WTC11 (cell line): ENCODE data around the gene FSTL3. TPM values are rescaled to one million over a fixed set of nuclear protein-coding genes. Genes with fewer than 3 reads are reported as not detected.

Experiments
- ATAC-seq: fragments of 200-7000 bp; cut with Tn5 transposase; 2 replicates; pipeline ENCODE4 v1.10.0; 2021; ENCODE audit warnings: mild to moderate bottlenecking, moderate library complexity
- CTCF ChIA-PET: fragments of 300-600 bp; sonication (Branson Sonifier 250); formaldehyde crosslinking; loops from one replicate; lab custom pipeline; 2021; ENCODE audit warnings: antibody characterized with exemption; lab: Charles Lee
- POLR2A ChIA-PET: fragments of 350-600 bp; sonication (Branson Sonifier 250); formaldehyde crosslinking; loops from one replicate; lab custom pipeline; 2021; ENCODE audit warnings: antibody characterized with exemption; lab: Charles Lee
- DNase-seq: peaks from one replicate; pipeline ENCODE4 v3.0.0; 2021; ENCODE audit warnings: low spot score
- H3K27ac Mint-ChIP-seq: 2 replicates; pipeline ENCODE4 v1.8.0; 2021; ENCODE audit warnings: mixed read lengths
- H3K27me3 Mint-ChIP-seq: 2 replicates; pipeline ENCODE4 v1.8.0; 2021; ENCODE audit warnings: low read depth, mild to moderate bottlenecking, moderate library complexity, mixed read lengths
- H3K36me3 Mint-ChIP-seq: 2 replicates; pipeline ENCODE4 v1.8.0; 2021; ENCODE audit warnings: mixed read lengths
- H3K4me1 Mint-ChIP-seq: 2 replicates; pipeline ENCODE4 v1.8.0; 2022; ENCODE audit warnings: mixed read lengths
- H3K4me3 Mint-ChIP-seq: 2 replicates; pipeline ENCODE4 v1.8.0; 2021; ENCODE audit warnings: mild to moderate bottlenecking, moderate library complexity, mixed read lengths
- H3K9me3 Mint-ChIP-seq: 2 replicates; pipeline ENCODE4 v1.8.0; 2021; ENCODE audit warnings: mixed read lengths
- ATF1 ChIP-seq: sonication (generic); formaldehyde crosslinking; IDR thresholded peaks from 2 replicates; pipeline ENCODE4 v1.8.1; 2023; ENCODE audit warnings: mild to moderate bottlenecking, moderate library complexity, missing genetic modification reagents
- CREB1 ChIP-seq: sonication (generic); formaldehyde crosslinking; IDR thresholded peaks from 2 replicates; pipeline ENCODE4 v1.8.0; 2023; ENCODE audit warnings: mild to moderate bottlenecking, missing genetic modification reagents
- ETV6 ChIP-seq: sonication (generic); formaldehyde crosslinking; IDR thresholded peaks from 2 replicates; pipeline ENCODE4 v1.8.1; 2022; ENCODE audit warnings: mild to moderate bottlenecking, missing genetic modification reagents
- MYBL2 ChIP-seq: sonication (generic); formaldehyde crosslinking; IDR thresholded peaks from 2 replicates; pipeline ENCODE4 v1.8.1; 2023; ENCODE audit warnings: mild to moderate bottlenecking, moderate library complexity, missing genetic modification reagents
- NFATC4 ChIP-seq: fragments of 250-450 bp; sonication (Bioruptor Pico); IDR thresholded peaks from 2 replicates; pipeline ENCODE4 v1.9.0; 2021; ENCODE audit warnings: mild to moderate bottlenecking
- NR2C2 ChIP-seq: sonication (generic); formaldehyde crosslinking; IDR thresholded peaks from 2 replicates; pipeline ENCODE4 v1.8.0; 2022; ENCODE audit warnings: mild to moderate bottlenecking, missing genetic modification reagents
- NR3C1 ChIP-seq: sonication (generic); formaldehyde crosslinking; conservative IDR thresholded peaks from 2 replicates; pipeline ENCODE4 v1.8.1; 2023; ENCODE audit warnings: low read depth, mild to moderate bottlenecking, missing genetic modification reagents
- RELA ChIP-seq: sonication (generic); formaldehyde crosslinking; IDR thresholded peaks from 2 replicates; pipeline ENCODE4 v1.8.1; 2022; ENCODE audit warnings: missing genetic modification reagents, mild to moderate bottlenecking, borderline replicate concordance
- RORB ChIP-seq: fragments of 250-450 bp; sonication (Bioruptor Pico); IDR thresholded peaks from 2 replicates; pipeline ENCODE4 v1.9.0; 2021; ENCODE audit warnings: mild to moderate bottlenecking
- TEAD1 ChIP-seq: sonication (generic); formaldehyde crosslinking; IDR thresholded peaks from 2 replicates; pipeline ENCODE4 v1.8.0; 2022; ENCODE audit warnings: mild to moderate bottlenecking, missing genetic modification reagents
- total RNA-seq: library from RNA; stranded (reverse); gene quantifications from 3 replicates; pipeline ENCODE4 v1.2.3, GENCODE V29; 2021
- TF ChIP-seq, protein P1 (sequence below): fragments of 200-600 bp; IDR thresholded peaks from 2 replicates; pipeline ENCODE4 v1.8.0; 2022; ENCODE audit warnings: antibody characterized with exemption
- TF ChIP-seq, protein P2 (sequence below): sonication (generic); formaldehyde crosslinking; IDR thresholded peaks from 2 replicates; pipeline ENCODE4 v1.8.1; 2022; ENCODE audit warnings: mild to moderate bottlenecking, missing genetic modification reagents, moderate library complexity, borderline replicate concordance
- TF ChIP-seq, protein P3 (sequence below): sonication (generic); formaldehyde crosslinking; conservative IDR thresholded peaks from 2 replicates; pipeline ENCODE4 v1.8.1; 2022; ENCODE audit warnings: mild to moderate bottlenecking, missing genetic modification reagents

The FSTL3 gene
- total RNA-seq, 1 experiment from 2014 or later: 8.7 TPM

DNA sequence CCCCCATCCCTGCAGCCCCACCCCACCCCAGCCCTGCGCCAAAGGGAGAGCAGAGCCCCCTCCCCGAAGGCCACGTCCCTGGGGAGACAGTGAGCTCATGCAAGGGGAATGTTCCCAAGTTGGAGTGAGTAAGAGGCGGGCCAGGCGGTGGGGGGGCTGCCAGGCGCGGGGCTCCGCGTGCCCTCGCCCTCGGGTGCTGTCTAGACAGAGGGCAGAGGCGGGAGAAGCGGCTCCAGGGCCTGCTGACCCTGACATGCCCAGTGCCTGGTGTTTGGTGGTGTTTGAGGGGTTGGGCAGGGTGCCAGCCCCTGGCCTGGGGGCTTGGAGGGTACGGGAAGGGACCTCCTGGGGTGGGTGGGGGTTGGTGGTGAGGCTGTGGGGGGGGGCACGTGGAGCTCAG, 1.0 kb downstream of the FSTL3 start:
- H3K27ac Mint-ChIP-seq: no peak overlapping the region
- peaks cover 27% of the 10 kb centered on the region for H3K27me3 Mint-ChIP-seq
- H3K4me3 Mint-ChIP-seq: no peak overlapping the region
- DNase-seq: no peak
- H3K9me3 Mint-ChIP-seq: no peaks in the 10 kb centered on the region
- no peaks in the 10 kb centered on the region for H3K4me1 Mint-ChIP-seq
- no peak for ATAC-seq
- TF ChIP-seq, protein P1, sequence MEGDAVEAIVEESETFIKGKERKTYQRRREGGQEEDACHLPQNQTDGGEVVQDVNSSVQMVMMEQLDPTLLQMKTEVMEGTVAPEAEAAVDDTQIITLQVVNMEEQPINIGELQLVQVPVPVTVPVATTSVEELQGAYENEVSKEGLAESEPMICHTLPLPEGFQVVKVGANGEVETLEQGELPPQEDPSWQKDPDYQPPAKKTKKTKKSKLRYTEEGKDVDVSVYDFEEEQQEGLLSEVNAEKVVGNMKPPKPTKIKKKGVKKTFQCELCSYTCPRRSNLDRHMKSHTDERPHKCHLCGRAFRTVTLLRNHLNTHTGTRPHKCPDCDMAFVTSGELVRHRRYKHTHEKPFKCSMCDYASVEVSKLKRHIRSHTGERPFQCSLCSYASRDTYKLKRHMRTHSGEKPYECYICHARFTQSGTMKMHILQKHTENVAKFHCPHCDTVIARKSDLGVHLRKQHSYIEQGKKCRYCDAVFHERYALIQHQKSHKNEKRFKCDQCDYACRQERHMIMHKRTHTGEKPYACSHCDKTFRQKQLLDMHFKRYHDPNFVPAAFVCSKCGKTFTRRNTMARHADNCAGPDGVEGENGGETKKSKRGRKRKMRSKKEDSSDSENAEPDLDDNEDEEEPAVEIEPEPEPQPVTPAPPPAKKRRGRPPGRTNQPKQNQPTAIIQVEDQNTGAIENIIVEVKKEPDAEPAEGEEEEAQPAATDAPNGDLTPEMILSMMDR: no peak
- TF ChIP-seq CREB1: no peak
- no peak for TF ChIP-seq TEAD1 (CRISPR knock-in tag)
- no peak for TF ChIP-seq RORB (CRISPR knock-in tag)
- no peak for TF ChIP-seq ATF1 (CRISPR knock-in tag)
- no peak for TF ChIP-seq NR2C2
- ChIA-PET POLR2A (interaction anchor here (0.7 kb wide), 1 partner anchor 26 kb away, joined by 3 read pairs; no protein-coding TSS in a partner anchor), CTCF (interaction anchor here (1.7 to 2.4 kb wide), 2 partner anchors 14 to 56 kb away, joined by 3 to 16 read pairs; partner anchors contain the start of gene RNF126)
- H3K36me3 Mint-ChIP-seq: no peaks in the 10 kb centered on the region

DNA sequence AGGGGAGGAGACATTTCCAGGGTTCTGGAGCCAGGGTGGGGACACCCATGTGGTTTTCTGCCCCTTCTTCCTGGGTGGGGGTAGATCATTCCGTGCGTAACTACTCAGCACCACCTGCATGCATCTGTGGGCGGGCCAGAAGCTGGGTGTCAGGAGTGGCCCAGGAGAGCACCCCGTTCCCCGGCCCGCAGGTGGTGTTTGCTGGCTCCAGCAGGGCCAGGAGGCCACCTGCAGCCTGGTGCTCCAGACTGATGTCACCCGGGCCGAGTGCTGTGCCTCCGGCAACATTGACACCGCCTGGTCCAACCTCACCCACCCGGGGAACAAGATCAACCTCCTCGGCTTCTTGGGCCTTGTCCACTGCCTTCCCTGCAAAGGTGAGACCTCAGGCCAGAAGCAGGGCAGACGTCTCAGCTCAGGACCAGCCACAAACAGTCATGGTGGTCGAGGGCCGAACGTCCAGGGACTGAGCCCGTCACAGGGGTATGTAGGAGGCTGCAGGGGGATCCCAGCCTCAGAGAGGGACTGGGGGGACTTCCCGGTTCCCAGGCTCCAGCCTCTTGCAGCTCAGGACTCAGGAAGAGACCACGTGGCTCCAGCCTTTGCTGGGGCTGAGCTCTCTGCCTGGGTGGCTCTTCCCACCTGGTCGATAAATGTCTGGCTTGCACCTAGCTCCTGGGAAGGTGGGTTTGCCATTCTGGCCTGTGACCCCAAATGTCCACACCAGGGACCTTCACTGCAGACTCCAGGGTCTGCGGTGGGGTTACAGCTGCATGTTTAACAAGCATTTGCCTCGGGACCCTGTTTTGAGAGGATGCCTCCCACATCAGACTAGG, 1.6 kb downstream of the FSTL3 start:
- H3K27me3 Mint-ChIP-seq: peaks cover 27% of the 10 kb centered on the region
- ATAC-seq (no peak), DNase-seq (no peak)
- H3K36me3 Mint-ChIP-seq: no peaks in the 10 kb centered on the region
- ChIA-PET CTCF (interaction anchor here (0.7 to 2.4 kb wide), 3 partner anchors 15 to 384 kb away, joined by 3 to 16 read pairs (median 5); partner anchors contain the start of gene RNF126), POLR2A (interaction anchor here (0.6 kb wide), 1 partner anchor 381 kb away, joined by 3 read pairs; no protein-coding TSS in a partner anchor)
- H3K4me1 Mint-ChIP-seq: no peaks in the 10 kb centered on the region
- TF ChIP-seq RELA: 0 out of 2 replicates have a peak, but pooled peaks have one; percentile 23
- TF ChIP-seq, protein P2, sequence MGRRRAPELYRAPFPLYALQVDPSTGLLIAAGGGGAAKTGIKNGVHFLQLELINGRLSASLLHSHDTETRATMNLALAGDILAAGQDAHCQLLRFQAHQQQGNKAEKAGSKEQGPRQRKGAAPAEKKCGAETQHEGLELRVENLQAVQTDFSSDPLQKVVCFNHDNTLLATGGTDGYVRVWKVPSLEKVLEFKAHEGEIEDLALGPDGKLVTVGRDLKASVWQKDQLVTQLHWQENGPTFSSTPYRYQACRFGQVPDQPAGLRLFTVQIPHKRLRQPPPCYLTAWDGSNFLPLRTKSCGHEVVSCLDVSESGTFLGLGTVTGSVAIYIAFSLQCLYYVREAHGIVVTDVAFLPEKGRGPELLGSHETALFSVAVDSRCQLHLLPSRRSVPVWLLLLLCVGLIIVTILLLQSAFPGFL (CRISPR knock-in tag): no peak
- H3K9me3 Mint-ChIP-seq: no peaks in the 10 kb centered on the region
- H3K27ac Mint-ChIP-seq: no peak overlapping the region
- H3K4me3 Mint-ChIP-seq: no peak overlapping the region

DNA sequence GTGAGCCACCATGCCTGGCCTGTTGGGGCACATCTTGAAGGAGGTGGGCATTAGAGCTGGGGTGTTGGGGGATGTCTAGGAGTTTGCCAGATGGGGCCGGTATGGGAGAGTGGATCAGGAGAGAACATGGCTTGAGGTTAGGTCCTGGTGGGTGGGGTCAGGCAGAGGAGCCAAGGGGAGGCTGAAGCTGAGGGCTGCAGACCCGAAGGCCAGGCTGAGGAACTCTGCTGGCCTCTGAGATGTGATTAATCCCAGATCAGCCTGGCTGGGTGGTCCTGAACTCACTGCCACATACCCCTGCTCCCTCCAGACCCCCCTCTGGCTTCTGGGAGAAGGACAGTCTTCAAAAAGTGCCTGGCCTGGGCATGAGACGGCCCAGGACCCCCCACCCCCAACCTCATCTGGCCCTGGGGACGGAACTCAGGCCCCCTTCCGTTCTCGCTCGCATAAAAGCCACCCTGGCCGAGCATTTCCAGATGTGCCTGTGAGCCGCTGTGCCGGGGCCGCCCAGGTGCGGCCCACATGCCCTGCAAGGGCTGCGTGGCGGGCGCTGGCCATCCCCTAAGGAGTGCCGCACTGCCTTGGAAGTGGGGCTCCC, 2.7 kb downstream of the FSTL3 start:
- H3K9me3 Mint-ChIP-seq: no peaks in the 10 kb centered on the region
- DNase-seq (no peak), ATAC-seq (no peak)
- no peaks in the 10 kb centered on the region for H3K36me3 Mint-ChIP-seq
- H3K27ac Mint-ChIP-seq: no peak overlapping the region
- no peaks in the 10 kb centered on the region for H3K4me1 Mint-ChIP-seq
- H3K4me3 Mint-ChIP-seq: peak overlapping the region; percentile 67
- ChIA-PET POLR2A (interaction anchor here (1.0 to 1.1 kb wide), 2 partner anchors 25 to 63 kb away, joined by 3 to 6 read pairs; no protein-coding TSS in a partner anchor), CTCF (interaction anchor here (0.6 to 2.7 kb wide), 8 partner anchors 8 to 104 kb away, joined by 3 to 22 read pairs (median 5); partner anchors contain the start of gene RNF126)
- TF ChIP-seq MYBL2 (CRISPR knock-in tag): no peak
- no peak for TF ChIP-seq ETV6
- TF ChIP-seq, protein P2 (CRISPR knock-in tag): no peak
- no peak for TF ChIP-seq NFATC4
- TF ChIP-seq NR3C1 (CRISPR knock-in tag): no peak
- TF ChIP-seq, protein P3, sequence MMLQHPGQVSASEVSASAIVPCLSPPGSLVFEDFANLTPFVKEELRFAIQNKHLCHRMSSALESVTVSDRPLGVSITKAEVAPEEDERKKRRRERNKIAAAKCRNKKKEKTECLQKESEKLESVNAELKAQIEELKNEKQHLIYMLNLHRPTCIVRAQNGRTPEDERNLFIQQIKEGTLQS (CRISPR knock-in tag): no peak
- peaks cover 23% of the 10 kb centered on the region for H3K27me3 Mint-ChIP-seq
